ENCODE data around the gene BAIAP2.

Gene BAIAP2

DNA sequence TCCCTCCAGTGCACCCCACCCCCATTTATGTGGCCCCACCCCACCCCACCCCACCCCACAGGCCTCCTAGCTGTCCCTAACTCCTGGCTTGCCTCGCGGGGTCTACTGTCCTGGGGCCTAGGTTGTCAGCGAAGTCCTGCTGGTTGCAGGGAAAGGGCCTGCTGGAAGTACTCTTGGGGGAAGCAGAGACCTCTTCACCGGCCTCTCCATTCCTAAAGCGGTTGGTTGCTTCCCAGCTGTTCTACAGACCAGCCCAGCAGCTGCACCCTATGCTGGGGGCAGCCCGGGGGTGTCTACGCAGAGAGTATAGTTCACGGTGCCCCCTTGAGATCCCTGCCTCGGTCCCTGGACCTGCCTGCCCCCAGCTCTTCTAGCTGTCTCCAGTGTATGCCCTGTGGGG, 56.2 kb downstream of the BAIAP2 start:
- no peak for DNase-seq (ENCODE audit: low spot score)

GRCh38 chr17:81091774-81092517, 57.0 kb downstream of the BAIAP2 start:
- DNase-seq (ENCODE audit: low spot score) = no peak

DNA sequence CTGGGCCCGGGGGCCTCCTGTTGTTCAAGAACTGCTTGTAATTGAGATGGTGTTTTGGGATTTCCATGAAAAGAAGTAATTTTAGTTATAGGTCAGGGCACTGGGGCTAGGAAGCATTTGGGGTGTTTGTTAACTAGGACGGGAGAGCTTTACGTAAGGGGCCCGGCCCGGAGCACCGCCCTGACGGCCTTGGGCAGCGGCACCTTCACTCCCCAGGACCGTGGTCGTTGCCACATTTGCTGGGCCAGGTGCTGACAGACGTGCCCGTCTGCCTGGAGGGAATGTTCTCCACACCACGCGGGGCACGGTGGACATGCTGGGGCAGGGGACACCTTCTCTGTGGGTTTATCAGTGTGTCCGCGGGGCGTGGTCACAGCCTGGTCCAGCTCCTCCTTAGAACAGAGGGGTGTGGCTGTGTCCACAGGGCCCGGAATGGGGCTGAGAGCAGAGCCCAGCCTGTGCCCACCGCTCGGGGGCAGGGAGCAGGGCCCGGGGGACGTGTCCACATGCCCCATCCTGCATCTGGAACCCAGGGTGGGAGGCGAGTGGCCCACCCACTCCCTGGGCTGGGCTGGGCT, 57.7 kb downstream of the BAIAP2 start:
- DNase-seq (ENCODE audit: low spot score) = no peak

DNA sequence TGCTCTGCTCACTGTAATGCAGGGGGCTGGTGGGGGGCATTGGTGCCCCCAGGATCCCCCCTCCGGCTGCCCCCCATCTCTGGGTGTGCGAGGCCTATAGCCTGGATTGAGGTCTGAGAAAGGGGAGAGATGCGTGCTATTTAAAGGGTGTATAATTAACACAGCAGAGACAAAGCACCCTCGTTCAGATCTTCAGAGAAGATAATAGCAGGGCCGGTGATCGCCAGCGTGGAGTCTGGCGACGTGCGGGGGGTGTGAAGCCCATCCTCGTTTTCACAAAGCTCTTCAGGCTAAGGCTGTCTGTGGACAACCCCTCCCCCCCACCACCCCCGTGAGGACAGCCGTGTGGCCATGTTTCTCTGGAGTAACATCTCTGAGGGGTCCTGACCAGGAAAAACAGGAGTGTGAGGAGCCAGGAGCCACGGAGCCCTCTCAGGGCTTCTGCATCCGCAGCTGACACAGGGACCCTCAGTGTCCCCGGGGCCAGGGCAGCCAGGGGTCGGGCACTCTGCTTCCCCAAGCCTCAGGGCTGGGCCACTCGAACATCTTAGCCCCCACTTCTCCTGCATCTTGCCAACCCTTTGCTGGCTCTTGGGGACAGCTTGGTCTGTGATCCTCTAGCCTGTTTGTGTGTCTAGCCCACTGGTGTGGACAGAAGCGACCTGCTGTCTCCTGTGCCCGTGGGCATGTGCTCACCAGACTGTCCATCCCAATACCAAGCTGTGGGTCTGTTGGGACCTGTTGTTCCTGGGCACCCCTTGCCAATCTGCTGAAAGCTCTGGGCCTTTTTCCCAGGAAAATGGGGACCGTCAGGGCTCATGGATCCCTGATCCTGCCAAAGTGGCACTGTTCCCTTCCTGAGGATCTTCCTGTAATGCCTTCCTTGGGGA, 58.9 kb downstream of the BAIAP2 start:
- no peak for DNase-seq (ENCODE audit: low spot score)

DNA sequence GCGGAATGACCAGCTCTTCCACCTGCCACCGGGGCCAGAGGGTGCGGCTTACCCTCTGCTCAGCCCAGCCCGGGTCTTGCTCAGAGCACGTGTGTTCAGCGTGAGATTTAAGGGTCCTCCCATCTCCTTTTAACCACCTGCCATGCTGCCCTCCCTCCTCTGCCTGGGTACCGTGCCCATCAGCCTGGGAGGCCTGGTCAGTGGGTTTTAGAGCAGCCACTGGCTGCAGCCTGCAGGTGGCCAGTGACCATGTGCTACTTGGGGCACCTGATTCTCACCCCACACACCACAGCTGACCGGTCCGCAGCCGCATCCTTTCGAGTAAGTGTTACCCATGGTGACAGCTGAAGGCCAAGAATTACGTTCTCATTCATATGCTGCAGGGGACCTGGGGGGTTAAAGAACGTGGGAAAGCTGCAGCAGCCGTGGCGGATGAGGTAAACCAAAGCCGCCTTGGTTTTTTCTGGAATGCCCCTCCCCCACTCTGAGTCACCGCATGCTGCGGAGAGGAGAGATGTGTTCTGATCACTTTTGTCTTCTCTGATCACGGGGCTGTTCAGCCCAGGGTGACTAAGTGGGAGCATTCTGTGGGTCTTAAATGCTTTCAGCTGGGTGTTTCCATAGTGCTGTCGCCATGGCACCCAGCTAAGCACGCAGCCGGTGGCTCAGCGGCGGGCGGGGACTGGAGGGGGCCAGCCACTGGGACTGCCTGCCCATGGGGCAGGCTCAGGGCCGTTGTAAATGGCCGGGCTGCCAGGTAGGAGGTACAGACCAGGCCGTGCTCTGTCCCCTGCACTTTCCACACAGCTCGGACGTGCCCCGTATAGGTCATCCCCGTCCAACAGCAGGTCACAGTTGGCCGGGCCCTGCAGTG, 59.8 kb downstream of the BAIAP2 start:
- no peak for DNase-seq (ENCODE audit: low spot score)

DNA sequence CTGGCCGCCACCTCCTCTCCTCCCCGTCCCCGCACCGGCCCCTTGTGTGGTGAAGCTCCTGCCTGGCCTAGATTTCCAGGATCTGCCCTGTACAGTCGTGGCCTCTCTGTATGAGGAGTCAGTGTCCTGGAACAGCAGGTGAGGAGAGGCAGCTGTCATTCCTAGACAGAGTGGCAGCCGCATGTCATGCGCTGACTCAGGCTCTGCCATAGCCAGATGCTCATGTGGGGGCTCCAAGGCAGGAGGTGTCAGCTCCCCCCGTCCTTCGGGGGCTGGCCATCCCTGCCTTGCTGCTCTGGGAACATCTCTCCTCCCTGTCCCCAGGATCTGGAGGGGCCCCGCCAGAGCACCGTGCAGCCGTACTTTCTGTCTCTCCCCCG, 60.4 kb downstream of the BAIAP2 start:
- no peak for DNase-seq (ENCODE audit: low spot score)

- no peak for DNase-seq (ENCODE audit: low spot score)
Observed at GRCh38 chr17:81096741-81097133, 61.8 kb downstream of the BAIAP2 start.

DNA sequence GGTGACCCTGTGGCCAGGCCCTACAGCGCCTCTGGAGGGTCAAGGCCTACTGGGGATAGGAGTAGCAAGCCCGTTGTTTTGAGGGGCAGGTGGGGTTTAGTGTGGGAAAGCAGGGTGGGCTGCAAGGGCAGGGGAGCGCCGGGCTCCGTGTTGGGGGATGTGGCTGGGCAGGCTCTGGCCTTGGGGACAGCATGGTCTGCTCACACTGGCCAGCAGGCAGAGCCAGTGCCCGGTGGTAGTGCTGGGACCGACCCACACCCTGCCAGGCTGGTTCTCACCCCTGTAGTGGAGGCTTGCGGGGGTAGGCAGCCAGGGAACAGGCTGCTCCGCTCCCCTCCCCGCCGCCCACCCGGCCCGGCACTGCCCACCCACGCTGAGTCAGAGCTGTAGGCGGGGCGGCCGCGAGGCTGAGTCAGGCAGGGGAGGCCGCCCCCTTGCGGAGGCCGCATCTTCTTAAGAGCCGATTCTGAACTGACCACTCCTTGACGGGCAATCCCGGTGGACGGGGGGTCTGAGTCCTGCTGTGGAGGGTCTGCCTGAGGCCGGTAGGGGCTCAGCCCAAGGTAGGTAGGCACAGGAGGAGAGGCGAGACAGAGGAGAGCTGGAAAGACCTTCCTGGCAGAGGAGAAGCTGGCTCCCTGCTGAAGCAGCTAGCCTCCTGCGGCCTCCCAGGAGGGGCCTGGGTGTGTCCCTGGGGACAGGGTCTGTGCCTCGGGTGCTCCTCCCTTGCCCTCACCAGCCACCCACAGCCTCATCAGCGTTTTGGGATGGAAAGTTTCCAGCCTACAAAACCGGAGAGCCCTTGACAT, 62.4 kb downstream of the BAIAP2 start:
- DNase-seq (ENCODE audit: low spot score) = no peak

GRCh38 chr17:81097943-81098308, 63.0 kb downstream of the BAIAP2 start:
- no peak for DNase-seq (ENCODE audit: low spot score)

GRCh38 chr17:81099888-81100287, 64.9 kb downstream of the BAIAP2 start:
- DNase-seq (ENCODE audit: low spot score) = no peak

- no peak for DNase-seq (ENCODE audit: low spot score)
Observed at GRCh38 chr17:81100668-81101067, 65.7 kb downstream of the BAIAP2 start.

GRCh38 chr17:81101614-81102306, 66.8 kb downstream of the BAIAP2 start:
- DNase-seq (ENCODE audit: low spot score) = peak; percentile 80

GRCh38 chr17:81102352-81102751, 67.4 kb downstream of the BAIAP2 start:
- no peak for DNase-seq (ENCODE audit: low spot score)

- DNase-seq (ENCODE audit: low spot score) = no peak
Observed at GRCh38 chr17:81102869-81103268, 67.9 kb downstream of the BAIAP2 start.

DNA sequence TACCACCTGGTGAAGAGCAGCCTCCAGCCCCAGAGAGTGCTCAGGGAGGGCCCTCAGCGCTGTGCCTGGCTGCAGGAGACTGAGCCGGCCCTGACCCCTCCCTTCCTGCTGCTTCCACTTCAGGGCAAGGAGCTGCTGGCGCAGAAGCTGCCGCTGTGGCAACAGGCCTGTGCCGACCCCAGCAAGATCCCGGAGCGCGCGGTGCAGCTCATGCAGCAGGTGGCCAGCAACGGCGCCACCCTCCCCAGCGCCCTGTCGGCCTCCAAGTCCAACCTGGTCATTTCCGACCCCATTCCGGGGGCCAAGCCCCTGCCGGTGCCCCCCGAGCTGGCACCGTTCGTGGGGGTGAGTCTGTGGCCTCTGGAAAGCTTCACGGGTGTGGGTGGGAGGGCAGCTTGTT, 68.4 kb downstream of the BAIAP2 start:
- no peak for DNase-seq (ENCODE audit: low spot score)

DNA sequence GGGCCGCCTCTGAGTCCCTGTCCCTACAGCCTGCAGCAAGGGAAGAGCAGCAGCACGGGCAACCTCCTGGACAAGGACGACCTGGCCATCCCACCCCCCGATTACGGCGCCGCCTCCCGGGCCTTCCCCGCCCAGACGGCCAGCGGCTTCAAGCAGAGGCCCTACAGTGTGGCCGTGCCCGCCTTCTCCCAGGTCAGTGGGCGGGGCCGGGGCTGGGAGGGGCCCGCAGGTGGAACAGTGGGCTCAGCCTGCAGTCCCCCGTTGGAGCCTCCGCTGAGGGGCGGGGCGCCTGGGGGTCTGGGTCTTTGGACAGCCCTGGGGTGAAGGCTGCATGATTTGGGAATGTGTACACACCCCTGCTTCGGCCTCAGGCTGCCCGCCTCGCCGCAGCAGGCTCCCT, 71.8 kb downstream of the BAIAP2 start:
- DNase-seq (ENCODE audit: low spot score) = no peak

GRCh38 chr17:81108220-81108619, 73.3 kb downstream of the BAIAP2 start:
- DNase-seq (ENCODE audit: low spot score) = no peak

DNA sequence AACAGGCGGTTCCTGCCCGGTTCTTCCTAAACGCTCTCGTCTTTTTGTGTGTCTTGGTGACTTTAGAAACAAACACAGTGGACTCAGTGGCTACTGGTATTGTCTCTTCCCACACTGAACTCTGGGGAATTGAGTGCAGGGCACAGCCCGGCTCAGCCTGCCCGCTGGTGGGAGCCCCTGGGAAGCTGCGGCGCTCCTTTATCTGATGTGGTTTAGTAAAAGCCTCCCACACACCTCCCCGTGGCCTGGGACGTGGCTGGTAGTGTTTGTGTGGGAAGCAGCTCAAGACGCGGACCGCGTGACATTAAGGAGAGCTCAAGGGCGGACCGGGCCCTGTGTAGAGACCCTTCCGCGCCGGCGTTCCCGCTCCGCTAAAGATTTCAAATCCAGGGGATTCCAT, 75.0 kb downstream of the BAIAP2 start:
- no peak for DNase-seq (ENCODE audit: low spot score)

DNA sequence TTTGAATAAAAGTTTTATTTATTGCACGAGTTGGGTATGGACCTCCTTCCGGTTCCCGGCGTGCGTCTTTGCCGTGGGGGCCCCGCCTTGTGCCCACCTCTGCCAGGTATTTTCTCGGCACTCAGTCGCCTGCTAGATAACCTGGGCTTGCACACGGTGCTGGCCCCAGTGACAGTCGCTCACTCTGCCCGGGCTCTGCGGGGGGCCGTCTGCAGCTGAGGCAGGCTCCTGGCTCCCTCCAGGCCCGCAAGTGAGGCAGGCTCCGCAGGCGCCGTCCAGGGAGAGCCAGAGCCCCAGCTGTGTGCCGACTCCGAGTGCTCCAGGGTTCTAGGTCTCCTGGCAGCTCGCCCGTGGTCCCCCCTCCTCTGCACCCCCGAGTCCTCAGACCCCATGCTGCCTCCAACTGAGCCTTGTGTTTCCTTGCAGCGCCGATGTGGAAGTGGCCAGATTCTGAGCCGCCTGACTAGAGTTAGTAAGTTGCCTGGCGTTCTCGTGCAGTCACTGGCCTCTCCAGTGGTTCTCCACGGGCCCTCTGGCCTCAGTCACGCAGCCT, 75.6 kb downstream of the BAIAP2 start:
- DNase-seq (ENCODE audit: low spot score) = no peak

GRCh38 chr17:81111066-81111465, 76.1 kb downstream of the BAIAP2 start:
- no peak for DNase-seq (ENCODE audit: low spot score)
